ACHN (cell line): ENCODE data around the gene BRMS1.

Experiments used
- DNase-seq: peaks from one replicate; pipeline ENCODE4 v3.0.0-alpha.2; 2015
- in situ Hi-C: cut with HindIII; loops from 2 replicates; pipeline ENCODE4 v1.10.0; 2017; ENCODE audit warnings: low sequenced_read_pairs, low pct_ligation_motif_present, low pct_unique_long_range_greater_than_20kb

BRMS1 gene

DNA sequence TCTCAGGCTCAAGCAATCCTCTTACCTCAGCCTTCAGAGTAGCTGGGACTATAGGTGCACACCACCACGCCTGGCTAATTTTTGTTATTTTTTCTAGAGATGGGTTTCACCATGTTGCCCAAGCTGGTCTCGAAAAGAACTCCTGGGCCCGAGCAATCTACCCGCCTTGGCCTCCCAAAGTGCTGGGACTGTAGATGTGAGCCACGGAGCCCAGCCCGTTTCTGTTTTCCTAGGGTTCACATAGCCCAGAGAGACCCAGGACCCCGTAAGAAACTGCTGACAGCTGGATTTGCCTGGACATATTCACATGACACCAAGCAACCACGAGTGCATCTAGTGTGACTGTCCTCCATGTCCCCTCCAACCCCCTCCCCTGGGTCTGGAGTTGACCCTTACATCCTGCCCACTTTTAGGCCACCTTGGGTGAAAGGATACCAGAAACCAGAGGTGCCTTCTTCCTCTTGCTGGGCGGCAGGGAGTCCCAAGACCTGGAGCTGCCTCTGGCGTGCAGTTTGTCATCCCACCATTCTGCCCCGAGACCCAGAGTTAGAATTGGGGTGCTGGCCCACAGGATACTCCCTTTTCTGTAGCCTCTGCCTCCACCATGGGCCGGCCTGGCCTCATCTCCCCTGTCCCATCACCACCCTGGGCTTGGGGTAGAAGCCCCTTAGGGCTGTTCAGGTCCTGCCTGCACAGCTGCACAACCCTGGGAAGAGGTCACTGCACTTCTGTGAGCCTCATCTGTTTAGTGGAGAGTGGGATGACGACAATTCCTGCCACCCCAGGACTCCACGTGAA is 5.0 kb downstream of the BRMS1 start:
- in situ Hi-C loops = no loop called here
- no peak for DNase-seq

DNA sequence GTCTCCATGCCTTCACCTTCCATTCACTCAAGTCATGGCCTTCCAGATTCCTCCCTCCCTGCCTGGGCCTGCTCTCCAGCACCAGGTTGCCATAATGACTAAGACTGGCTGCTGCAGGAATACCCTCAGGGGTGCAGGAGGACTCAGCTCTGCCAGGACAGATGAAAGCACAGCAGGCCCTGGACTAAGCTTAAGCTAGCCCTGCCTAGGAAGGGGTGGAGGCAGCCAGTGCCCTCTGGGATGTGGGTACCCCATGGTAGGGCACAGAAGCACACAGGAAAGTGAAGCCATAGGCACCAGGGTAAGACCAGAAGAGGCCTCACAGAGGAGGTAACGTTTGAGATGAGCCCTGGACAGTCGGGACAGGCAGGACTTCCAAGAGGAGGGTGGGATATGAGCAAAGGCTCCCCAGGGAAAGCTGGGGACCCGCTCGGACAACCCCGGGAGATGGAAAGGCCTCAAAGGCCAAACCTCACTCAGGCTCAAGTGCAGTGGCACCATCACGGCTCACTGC is 5.7 kb downstream of the BRMS1 start:
- in situ Hi-C loops = no loop called here
- DNase-seq = no peak

DNA sequence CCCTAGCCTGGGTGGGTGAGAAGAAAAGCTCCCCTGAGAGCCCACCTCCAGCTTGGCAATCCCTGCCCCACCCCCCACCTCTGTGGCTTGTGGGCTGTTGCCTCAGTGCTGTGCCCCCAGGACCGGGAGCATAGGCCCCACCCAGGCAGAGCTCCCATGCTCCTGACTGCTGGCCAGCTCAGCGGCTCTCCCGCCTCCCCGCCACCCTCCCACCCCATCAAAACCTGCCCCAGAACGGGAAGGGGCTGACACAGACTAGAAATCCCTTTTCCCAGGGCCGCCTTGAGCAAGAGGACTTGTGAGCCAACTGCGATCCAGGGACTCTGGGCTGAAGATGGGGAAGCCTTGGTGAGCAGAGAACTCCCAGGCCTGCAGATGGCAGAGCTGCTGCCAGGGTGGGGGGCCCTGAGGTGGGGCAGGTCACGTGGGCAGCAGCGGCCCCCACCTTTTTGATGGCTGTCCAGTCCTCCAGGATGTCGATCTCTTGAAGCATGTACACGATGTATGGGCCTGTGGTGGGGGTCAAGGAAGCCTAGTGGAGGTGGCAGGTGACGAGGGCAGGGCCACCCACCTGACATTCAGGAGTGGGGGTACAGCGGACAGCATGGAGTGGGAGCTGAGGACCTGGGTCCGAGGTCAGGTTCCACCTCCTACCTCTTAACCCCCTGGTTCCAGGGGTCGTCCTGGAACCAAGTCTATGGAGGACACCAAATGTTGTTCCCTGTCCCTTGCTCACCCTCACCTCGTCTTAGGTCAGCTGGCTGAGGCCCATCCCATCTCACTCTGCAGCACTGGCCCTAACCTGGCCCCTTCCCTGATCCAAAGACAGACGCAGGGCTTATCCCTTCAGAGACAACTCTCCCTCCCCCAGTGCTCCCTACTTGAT is 6.4 kb downstream of the BRMS1 start:
- no peak for DNase-seq
- in situ Hi-C loops = no loop called here

DNA sequence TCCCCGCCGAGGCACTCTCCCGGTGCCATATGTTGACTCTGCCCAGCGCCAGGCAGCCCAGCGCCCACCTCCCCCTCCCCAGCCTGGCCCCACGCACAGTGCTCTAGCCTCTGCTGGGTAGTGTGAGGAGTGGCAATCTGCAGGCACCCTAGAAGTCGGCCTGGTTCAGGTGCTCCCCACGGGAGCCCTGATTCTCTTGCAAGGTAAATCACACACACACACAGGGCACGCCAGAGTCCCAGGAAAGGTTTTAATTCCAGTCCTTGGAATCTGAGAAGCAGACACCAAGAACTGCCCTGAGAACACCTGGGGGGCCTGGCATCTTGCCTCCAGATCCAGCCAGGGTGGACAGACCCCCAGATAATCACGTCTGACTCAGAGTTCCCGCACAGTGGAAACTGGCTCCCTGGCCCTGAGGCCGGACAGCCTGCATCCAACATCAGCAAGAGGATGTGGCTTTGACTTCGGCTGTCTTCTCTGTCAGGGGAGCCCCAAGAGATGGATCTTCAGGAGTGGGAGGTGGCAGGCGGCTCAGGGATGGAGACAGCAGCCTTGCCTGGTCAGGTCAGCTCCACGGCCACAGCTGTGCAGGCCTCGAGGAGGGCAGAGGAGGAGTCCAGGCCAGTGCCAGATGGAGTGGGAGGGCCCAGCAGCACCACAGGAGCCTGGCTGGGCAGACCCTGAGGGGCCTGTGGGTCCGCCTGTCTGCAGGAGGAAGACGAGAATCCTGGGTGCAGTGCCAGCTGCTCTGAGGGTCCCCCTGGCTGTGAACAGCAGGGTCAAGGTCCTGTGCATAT is 7.6 kb downstream of the BRMS1 start:
- in situ Hi-C loops = no loop called here
- DNase-seq = no peak

DNA sequence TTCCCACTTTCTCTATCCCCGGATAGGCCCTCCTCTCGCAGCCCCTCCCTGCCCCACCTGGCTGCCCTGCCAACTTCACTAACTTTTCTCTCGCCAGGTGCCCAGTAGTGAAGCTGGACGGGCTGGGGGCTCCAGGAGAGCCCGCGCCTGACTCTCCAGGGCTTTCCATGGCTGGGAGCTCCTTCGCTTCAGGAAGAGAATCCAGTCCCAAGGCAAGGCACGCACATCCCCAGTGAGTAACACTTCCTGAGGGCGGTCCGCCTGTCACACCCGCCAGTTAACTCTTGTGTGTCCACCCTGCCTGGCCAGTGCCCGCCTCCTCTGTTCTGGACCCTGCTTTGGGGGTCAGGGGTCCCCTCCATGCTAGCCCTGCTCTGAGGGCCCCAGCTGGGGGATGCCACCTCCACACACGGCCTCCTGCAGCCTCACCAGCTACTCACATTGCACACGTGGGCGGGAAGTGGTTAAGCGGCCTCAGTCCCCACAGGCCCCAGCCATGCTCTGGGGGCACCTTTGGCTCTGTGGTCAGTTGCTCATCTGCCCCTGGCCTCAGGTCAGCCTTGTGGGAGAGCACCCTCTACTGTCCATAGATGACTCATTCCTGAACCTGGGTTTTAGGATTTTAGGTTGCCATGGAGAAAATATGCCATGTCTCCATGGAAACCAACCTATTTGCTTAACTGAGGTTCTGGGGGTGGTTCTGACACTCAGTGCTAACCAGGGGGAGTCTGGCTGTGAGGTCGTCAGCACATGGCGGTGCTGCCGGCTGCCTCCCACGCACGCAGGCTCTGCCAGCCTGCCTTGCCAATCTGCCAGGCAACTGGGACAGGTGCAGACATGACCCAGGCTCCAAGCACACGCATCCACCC is 8.4 kb downstream of the BRMS1 start, which contains the start of gene RIN1:
RIN1 (minus strand) TSS at position 201 of the 869 bp plus-strand sequence; CDS start at position 169, 32 bp downstream.
- DNase-seq = peak; percentile 96
- in situ Hi-C loops = no loop called here

DNA sequence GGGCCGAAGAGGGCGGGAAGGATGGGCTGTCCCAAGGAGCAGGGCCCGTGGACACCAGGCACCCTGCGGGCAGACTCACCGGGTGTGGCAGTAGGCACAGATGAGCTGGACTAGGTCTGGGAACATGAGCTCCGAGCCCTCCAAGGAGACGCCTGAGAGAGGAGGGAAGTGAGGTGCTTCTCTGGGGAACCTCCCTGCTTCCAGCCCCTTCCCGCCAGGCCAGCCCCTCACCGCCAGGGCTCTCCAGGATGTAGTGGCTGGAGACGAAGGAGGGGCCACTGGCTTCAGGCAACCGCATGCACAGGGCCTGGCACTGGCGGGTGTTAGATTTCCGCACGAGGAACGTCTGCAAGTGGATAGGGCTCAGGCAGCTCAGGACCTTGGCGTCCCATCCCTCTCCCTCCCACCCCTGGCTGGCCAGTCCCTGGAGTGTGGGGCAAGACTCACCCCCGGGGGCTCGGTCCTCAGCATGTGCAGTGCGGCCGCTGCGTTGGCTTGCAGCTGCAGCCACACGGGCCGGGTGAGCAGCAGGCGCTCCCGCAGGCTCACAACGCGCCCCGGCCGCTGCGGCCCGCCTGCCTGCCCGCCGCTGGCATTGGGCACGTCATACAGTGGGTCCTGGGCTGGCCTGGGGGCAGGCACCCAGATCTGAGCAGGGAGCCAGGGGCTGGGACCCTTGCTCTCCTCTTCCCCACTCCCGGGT is 9.2 kb downstream of the BRMS1 start:
- peak; percentile 57 for DNase-seq
- in situ Hi-C loops = no loop called here

DNA sequence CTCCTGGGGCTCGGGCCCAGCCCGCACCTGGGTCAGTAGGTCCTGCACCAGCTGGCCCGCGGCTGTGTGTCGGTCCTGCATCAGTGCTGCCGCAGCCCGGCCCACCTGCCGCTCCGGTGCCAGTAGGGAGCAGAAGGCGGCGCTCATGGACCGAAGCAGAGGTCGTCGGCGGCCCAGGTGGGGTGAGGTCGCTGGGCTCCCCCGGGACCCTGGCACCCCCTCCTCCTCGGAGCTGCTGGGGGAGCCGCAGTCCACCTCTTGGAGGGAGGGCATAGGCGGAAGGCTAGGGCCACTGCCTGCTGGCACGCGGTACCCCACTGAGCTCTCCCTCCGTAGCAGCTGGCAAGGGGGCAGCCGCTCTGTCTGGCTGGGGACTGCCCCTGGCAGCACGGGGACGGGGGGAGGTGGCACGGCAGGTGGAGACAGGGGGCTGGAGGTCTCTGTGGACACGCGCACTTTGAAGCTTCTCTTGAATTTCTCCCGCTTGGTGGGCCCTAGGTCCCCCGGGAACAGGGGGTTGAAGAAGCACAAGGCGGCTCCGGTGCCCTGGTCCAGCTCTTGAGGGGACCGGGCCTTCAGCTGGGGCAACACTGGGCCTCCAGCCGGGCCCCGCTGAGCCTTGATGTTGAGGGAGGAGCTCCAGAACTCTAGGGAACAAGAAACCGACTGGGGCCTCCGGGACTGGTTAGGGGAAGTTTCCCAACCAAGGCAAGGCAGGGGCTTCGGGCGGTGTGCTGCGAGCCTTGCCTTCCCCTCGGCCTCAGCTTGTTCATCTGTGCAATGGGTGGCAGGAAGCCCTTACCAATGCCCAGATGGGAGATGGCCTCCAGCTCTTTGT is 10.1 kb downstream of the BRMS1 start:
- no peak for DNase-seq
- in situ Hi-C loops = no loop called here

DNA sequence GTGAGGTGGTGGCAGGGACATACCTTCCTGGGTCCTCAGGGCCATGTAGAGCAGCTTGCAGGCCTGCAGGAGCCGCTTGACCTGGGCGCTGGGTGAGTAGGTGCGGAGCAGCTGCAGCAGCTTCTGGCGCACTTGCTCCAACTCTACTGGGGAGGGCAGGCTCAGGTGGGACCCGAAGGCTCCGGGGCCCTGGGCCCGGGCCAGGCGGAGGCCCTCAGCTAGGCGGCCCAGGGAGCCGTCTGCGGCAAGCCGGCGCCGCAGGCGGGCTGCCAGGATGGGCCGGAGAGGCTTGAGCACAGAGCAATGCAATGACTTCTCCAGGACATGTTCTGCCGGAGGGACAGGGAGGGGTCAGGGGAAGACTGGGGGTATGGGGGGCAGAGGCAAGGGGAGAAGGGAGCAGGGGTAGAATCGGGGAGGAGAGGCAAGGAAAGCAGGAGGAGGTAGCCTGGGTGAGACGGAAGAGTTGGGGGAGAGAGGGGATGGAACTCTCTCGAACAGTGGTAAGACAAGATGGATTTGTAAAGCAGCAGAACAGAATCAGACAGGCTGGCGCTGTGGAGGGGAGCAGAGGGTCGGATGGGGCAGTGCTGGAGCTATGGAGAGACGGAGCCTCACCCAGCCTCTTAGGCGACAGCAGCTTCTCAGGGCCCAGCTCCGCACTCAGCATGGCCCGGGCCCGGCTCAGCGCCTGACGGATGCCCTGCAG is 10.9 kb downstream of the BRMS1 start:
- in situ Hi-C loops = no loop called here
- no peak for DNase-seq

DNA sequence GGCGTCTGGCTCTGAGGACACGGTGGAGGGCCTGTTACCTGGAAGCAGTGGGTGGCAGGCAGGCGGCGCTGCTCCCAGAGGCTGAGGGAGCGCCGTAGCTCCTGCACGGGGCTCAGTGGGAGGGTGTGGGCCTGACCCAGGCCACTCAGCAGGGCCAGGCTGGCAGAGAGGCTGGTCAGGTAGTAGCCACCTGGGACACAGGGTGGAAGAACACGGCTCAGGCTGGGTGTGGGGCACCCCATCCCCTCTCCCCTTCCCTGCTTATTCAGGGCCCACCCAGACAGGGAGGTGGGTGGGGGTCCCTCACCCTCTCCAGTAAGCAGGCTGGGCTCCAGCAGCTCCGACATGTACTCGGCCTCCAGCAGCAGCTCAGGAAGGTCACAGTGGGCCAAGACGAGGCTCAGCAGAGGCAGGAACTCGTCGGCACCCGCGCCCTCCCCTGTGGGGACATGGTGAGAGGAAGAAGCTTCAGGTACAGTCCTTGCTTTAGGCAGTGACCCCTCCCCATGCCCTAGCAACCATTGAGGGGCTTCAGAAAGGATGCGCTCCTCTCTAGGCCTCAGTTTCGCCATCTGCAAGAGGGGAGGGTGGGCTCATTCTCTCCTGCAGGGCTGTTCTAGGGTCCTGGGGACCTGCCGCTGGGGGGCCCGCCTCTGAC is 11.6 kb downstream of the BRMS1 start:
- no peak for DNase-seq
- in situ Hi-C loops = no loop called here

DNA sequence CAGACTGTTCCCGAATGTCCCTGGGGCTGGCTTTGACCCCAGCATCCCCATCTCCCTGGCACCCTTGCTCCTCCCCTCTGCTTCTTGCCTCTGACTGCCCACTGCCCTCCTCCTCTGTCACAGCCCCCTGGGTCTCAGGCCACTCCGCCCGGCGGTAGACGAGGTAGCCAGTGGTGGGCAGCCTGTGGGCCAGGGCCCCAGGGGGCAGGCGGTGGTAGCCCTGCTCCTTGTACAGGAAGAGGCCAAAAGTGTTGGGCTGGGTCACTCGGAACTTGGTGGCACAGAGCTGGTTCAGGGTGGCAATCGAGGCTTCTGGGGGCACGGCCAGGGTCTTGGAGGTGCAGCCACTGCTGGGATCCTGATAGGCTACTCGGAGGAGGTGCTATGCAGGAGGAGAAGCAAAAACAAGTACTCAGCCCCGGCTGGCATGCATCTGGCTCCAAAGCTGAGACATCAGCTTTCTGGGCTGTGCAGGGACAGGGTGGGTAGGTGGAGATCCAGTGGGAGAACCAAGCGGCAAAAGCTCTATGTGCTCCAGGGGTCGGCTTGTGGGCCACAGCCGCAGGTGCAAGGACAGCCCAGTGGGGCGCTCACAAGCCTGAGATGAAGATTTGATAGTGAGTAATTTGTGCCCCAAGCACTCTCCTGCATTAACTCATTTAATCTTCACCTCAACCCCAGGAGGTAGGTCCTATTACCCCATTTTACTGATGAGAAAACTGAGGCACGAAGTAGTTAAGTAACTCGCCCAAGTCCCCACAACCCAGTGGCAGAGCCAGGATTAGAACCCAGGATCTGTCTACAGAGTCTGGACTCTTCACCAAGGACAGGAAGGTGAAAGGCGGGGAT is 12.3 kb downstream of the BRMS1 start:
- in situ Hi-C loops = no loop called here
- no peak for DNase-seq

DNA sequence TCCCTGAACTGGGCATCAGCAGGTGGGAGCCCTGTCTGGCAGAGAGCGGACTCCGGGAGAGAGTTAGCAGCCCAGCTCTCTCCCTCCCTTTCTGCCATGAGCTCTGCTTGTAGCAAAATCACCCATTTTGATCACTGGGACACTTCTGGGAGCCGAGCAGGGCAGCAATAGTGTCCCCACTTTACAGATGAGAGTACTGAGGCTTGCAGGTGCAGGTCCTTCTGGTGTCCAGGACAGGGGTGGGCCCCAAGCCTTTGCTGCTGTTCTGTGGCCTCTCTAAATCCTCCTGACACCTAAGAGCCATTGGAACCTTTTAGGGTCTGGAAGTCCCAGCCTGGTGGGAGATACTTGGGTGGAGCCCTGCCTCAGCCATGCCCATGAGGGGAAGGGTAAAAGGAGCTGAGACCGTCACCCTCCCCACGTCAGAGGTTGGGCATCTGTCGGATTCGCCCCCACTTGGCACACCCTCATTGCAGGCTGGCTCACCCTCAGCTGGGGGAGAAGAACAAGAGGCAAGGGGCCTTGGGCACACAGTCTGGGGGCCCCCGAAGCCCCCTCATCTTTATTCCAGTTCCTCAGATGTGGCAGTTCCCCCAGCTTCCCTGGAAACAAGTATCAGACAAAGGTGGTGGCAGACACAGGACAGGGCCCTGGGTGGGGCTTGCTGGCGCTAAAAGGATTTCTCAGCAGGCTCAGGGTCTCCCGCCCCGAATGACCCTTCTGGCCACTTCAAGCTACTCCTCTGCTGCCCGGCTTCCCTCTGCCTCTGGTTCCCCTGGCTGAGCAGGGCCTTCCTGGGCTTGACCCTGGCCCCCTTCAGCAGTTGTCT is 13.1 kb downstream of the BRMS1 start:
- no peak for DNase-seq
- in situ Hi-C loops = no loop called here

DNA sequence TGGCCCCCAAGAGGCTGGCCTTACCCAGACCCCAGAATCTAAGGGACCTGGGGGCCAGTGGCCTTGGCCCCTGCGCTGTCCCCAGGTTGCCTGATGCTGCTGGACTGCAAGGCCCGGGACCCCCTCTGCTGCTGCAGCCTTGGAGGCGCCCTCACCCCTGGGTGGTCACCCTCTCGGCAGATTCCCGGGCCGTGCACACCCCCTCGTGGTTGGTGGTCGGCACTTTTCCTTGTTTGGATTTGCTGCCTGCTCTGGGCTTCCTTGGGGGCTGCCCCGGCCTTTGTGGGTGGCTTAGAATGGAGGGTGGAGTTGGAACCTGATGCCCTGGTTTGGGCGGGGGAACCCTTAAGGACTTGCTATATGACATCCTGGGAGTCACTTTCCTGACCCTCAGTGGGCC is 14.0 kb downstream of the BRMS1 start:
- DNase-seq = no peak
- in situ Hi-C loops = no loop called here

DNA sequence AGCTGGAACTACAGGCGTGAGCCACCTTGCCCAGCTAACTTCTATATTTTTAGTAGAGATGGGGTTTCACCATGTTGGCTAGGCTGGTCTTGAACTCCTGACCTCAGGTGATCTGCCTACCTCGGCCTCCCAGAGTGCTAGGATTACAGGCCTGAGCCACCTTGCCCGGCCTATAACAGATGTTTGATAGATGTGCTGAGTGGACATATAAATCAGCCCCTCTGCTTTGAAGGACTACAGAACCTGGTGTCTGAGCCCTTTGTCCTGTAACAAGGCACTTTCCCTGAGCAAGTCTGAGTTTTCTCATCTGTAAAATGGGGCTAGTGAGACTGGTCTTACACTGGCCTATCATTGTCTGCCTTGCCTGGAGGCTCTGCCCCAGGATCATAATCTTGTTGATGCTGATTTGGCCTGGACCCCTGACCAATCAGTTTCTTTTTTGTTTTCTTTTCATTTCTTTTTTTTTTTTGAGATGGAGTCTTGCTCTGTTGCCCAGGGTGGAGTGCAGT is 15.7 kb downstream of the BRMS1 start:
- no peak for DNase-seq
- in situ Hi-C loops = no loop called here
